Measurements from ENCODE around the gene PPP1R12A. TPM values are rescaled to one million over a fixed set of nuclear protein-coding genes. Genes with fewer than 3 reads are reported as not detected.

Gene PPP1R12A
- total RNA-seq, 2 experiments from 2014 or later = 86.5 to 90.8 TPM

DNA sequence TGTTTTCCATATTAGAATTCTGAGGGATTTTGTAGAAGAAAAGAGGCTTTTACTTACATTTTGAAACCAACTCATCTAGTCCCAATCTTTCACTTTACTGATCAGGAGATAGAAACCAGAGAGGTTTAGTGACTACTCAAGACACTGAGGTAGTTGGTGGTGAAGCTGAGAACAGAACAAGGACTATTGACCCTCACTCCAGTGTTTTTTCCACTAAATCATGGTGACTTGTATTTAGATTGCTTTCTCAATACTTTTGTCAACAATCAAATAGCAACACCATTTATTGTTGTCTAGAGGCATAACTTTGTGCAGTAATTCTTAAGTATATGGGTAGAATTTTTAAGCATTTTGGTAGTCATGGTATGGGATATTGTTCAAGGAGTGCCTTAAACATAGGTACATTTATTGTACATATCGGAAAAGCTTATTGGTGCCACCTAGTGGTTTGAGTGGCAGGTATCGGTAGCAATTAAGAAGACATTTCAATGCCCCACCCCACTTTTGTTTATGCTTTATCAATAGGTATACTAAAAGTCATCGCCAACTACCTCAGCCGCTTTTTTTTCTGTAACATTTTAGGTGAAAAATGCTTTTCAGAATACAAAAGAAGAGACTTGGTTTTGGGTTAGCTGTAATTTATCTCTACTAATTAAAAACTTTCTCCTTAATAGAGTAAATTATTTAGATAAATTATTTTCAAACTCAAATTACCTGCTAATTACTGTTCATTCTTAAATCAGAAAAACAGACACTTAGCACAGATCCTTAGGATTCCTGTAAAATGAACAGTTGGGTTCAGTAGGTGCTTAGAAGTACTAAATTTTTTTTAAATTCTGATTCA lies 196.8 kb downstream of the PPP1R12A start:
- Mint-ChIP-seq H3K4me1 (ENCODE audit: low read depth) (no peaks in the 10 kb centered on the region), H3K4me3 (no peak overlapping the region), H3K27me3 (ENCODE audit: low read depth) (peaks cover 11% of the 10 kb centered on the region), H3K36me3 (ENCODE audit: low read depth) (no peaks in the 10 kb centered on the region), H3K9me3 (ENCODE audit: insufficient read depth) (no peaks in the 10 kb centered on the region), H3K27ac (no peak overlapping the region)
- DNase-seq (peak; percentile 45), ATAC-seq (no peak)
- CTCF ChIA-PET = interaction anchor here (0.7 to 1.2 kb wide), 3 partner anchors 41 to 190 kb away, joined by 3 to 9 read pairs (median 3); no protein-coding TSS in a partner anchor
- POLR2A ChIA-PET = no interaction called here

DNA sequence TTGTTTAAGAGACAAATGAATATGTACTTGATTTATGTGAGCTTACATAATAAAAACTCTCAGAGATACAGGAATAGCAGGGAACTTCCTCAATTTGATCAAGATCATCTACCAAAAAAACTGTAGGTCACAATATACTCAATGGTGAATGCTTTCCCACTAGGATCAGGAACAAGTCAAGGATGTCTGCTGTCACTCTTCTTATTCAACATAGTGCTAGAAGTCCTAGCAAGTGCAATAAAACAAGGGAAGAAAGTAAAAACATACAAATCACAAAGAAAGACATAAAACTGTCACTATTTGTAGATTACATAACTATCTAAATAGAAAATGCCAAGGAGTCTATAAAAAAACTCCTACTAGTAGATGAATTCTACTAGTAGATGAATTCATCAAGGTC lies 202.3 kb downstream of the PPP1R12A start:
- no peaks in the 10 kb centered on the region for H3K4me1 Mint-ChIP-seq (ENCODE audit: low read depth)
- POLR2A ChIA-PET = no interaction called here

DNA sequence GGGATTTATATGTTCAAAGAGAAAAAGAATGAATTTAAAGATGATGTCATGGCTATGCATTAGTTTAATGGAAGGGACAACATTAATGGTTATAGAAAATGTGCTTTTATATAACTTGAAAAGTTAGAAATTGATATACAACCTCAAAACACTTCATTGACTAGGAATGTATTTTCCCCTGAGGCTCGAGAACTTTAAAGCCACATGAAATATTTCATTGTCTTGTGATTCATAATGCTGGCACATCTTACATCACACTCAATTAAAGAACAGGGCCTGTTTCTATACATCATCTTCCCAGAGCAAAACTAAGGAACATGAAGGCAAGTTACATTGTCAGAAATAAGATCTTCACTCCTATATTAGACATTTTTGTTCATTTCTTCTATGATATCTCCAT lies 208.9 kb downstream of the PPP1R12A start:
- no peak overlapping the region for H3K27ac Mint-ChIP-seq
- H3K9me3 Mint-ChIP-seq (ENCODE audit: insufficient read depth) = no peaks in the 10 kb centered on the region
- ChIA-PET POLR2A (no interaction called here), CTCF (no interaction called here)
- ATAC-seq (no peak), DNase-seq (no peak)
- H3K36me3 Mint-ChIP-seq (ENCODE audit: low read depth) = no peaks in the 10 kb centered on the region
- no peak overlapping the region for H3K4me3 Mint-ChIP-seq
- H3K27me3 Mint-ChIP-seq (ENCODE audit: low read depth) = peaks cover 16% of the 10 kb centered on the region
- no peaks in the 10 kb centered on the region for H3K4me1 Mint-ChIP-seq (ENCODE audit: low read depth)

More for the DNA sequence above, 202.3 kb downstream of the PPP1R12A start:
- CTCF ChIA-PET = no interaction called here
- Mint-ChIP-seq H3K9me3 (ENCODE audit: insufficient read depth) (no peaks in the 10 kb centered on the region), H3K27ac (no peak overlapping the region), H3K27me3 (ENCODE audit: low read depth) (peaks cover 20% of the 10 kb centered on the region), H3K4me3 (no peak overlapping the region), H3K36me3 (ENCODE audit: low read depth) (no peaks in the 10 kb centered on the region)
- no peak for ATAC-seq
- DNase-seq = no peak

Other genes starting within 250 kb of the PPP1R12A start
- gene PAWR, start 244.1 kb downstream of the PPP1R12A start, total RNA-seq = 1 to 10 TPM; 6.2 to 6.5 TPM
- gene OTOGL, start 164.4 kb upstream of the PPP1R12A start, total RNA-seq = not detected

All from activated CD8-positive, alpha-beta T cell treated with anti-CD3 and anti-CD28 coated beads, Interleukin-2, amount 10 ng/mL, durations not matched to agents 7 days and 5 days (primary cell).